ENCODE results near the gene POU1F1. TPM values are rescaled to one million over a fixed set of nuclear protein-coding genes. Genes with fewer than 3 reads are reported as not detected.

The POU1F1 gene
- total and polyA plus RNA-seq, 2 of the 4 experiments (the other 2 are of a cell fraction) = not detected

DNA sequence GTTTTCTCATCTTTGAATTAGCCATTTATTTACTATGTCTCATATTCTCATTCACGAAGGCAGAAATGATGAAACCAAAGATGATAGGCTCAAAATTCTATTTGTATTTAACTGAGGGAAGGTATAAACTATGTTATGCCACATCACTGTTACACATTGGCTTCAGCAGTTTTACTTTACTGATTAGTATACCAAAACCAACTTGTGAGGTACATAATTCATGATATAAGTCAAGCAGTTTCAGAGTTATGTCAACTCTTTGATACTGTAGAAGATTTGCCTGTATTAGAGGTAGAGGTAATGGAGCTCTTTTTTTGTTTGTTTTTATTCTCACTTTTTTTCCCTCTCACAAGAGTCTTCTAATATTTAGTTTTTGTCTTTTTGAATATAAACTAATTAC lies 26.4 kb downstream of the POU1F1 start:
- no peaks in the 10 kb centered on the region; a peak in 1 of 4 replicates for H3K79me1 ChIP-seq (ENCODE audit: low read depth in 1 of 2, low read length in 2 of 2)
- H3K56ac ChIP-seq (ENCODE audit: extremely low read depth, insufficient read depth, low read length) = no peak overlapping the region
- POLR2A ChIA-PET (ENCODE audit: unreplicated experiment) = no interaction called here
- no peak overlapping the region for H3K27ac ChIP-seq (ENCODE audit: insufficient read depth, low read length)
- intact Hi-C loops (cut with micrococcal nuclease) = no loop called here
- no peaks in the 10 kb centered on the region for H3K9me3 ChIP-seq (ENCODE audit: control insufficient read depth, insufficient read depth, low read length)
- no CpG with 5 or more reads among the region's 1 CpG for WGBS, 2 experiments (ENCODE audit: extremely low coverage in 2 of 2, insufficient read length in 1 of 2)
- H3K27me3 ChIP-seq (ENCODE audit: control insufficient read depth, insufficient read depth, low read length) = no peaks in the 10 kb centered on the region
- H2BK15ac ChIP-seq (ENCODE audit: low read depth, low read length) = no peak overlapping the region
- no peak overlapping the region for H3K9ac ChIP-seq (ENCODE audit: low read depth, low read length)
- ATAC-seq (ENCODE audit: low read depth) = no peak
- no peak overlapping the region for H2AFZ ChIP-seq (replicated peaks; ENCODE audit: low read length, poor library complexity)
- H3K18ac ChIP-seq (ENCODE audit: low read depth, low read length) = no peak overlapping the region
- H3K23ac ChIP-seq (ENCODE audit: low read depth, low read length) = no peak overlapping the region
- no peaks in the 10 kb centered on the region for H3K9me1 ChIP-seq (ENCODE audit: insufficient read depth, low read length)
- no peak overlapping the region for H3K4ac ChIP-seq (ENCODE audit: low read depth, low read length)
- no peak for DNase-seq
- no peak overlapping the region for H4K5ac ChIP-seq (ENCODE audit: low read depth, low read length)
- no peak overlapping the region for H4K8ac ChIP-seq (ENCODE audit: low read depth in 2 of 2, low read length in 2 of 2)
- peaks cover 4% of the 10 kb centered on the region; the same call in 1 of the 2 replicates for H3K36me3 ChIP-seq (ENCODE audit: control insufficient read depth, insufficient read depth, low read length)
- no peak overlapping the region for H2BK20ac ChIP-seq (ENCODE audit: low read depth, low read length)
- no peak overlapping the region for H2BK120ac ChIP-seq (ENCODE audit: low read depth, low read length)
- H2BK5ac ChIP-seq (ENCODE audit: low read depth, low read length, poor library complexity, severe bottlenecking) = no peak overlapping the region
- no peaks in the 10 kb centered on the region for H4K20me1 ChIP-seq (ENCODE audit: insufficient read depth, low read length)
- no peak overlapping the region for H4K91ac ChIP-seq (ENCODE audit: insufficient read depth, low read depth, low read length)
- no peak overlapping the region for H2AK5ac ChIP-seq (ENCODE audit: low read depth, low read length)
- H3K4me3 ChIP-seq (ENCODE audit: insufficient read depth, low read depth, low read length) = no peak overlapping the region
- H3K4me1 ChIP-seq (ENCODE audit: control insufficient read depth, insufficient read depth, low read length) = 0 out of 2 replicates have a peak, but pooled peaks cover 2% of the 10 kb centered on the region
- H3K14ac ChIP-seq (replicated peaks; ENCODE audit: low read depth, low read length) = no peak overlapping the region
- no peak overlapping the region for H2AK9ac ChIP-seq (replicated peaks; ENCODE audit: low read depth, low read length, poor library complexity)
- no peak for TF ChIP-seq ELK1 (IDR thresholded peaks at IDR 0.05; ENCODE audit: borderline replicate concordance, low read depth, low read length)
- no peak for TF ChIP-seq POLR2A (IDR thresholded peaks at IDR 0.05; ENCODE audit: low read depth, low read length)
- no peak for TF ChIP-seq CTCF (conservative IDR thresholded peaks at IDR 0.05; ENCODE audit: low read depth, low read length)
- dilution Hi-C loops (cut with HindIII; ENCODE audit: low sequenced_read_pairs, unreplicated experiment) = no loop called here
- H3K4me2 ChIP-seq (ENCODE audit: low read depth, low read length) = no peak overlapping the region
- in situ Hi-C loops (cut with MboI; ENCODE audit: low sequenced_read_pairs) = no loop called here
- no TSS peak for BruUV-seq (replicated peaks)
- CTCF ChIA-PET = no interaction called here

Data from IMR-90 (cell line).